ENCODE data around the gene HRAS. TPM values are rescaled to one million over a fixed set of nuclear protein-coding genes. Genes with fewer than 3 reads are reported as not detected.

The HRAS gene
- polyA plus RNA-seq, 1 of the 3 experiments (the other 2 are of a cell fraction): 217 TPM

- Histone ChIP-seq H3F3A (replicated peaks; ENCODE audit: insufficient read depth) (peaks cover 5% of the 10 kb centered on the region), H3K9me2 (no peaks in the 10 kb centered on the region), H3K4me1 (ENCODE audit: control insufficient read depth in 1 of 2, insufficient read depth in 2 of 2, low read depth in 1 of 2, low read length in 1 of 2) (no peaks in the 10 kb centered on the region; a peak in 1 of 4 replicates), H3K27ac (ENCODE audit: low read depth in 2 of 2, low read length in 1 of 2) (no peak overlapping the region; a peak in 1 of 4 replicates), H3K27me3 (ENCODE audit: insufficient read depth) (no peaks in the 10 kb centered on the region), H3K9ac (no peak overlapping the region), H3K79me2 (ENCODE audit: insufficient read depth) (0 out of 2 replicates have a peak, but pooled peaks cover 3% of the 10 kb centered on the region), H3K4me2 (no peak overlapping the region), H3K9me3 (no peaks in the 10 kb centered on the region), H3K4me3 (ENCODE audit: low read depth in 2 of 2, low read length in 1 of 2) (no peak overlapping the region), H4K20me1 (ENCODE audit: insufficient read depth) (no peaks in the 10 kb centered on the region), H3K36me3 (replicated peaks in 1 of 2; ENCODE audit: control insufficient read depth in 1 of 2, insufficient read depth in 2 of 2, low read length in 1 of 2) (peaks cover 16 to 67% of the 10 kb centered on the region in 2 experiments), H2AFZ (ENCODE audit: low read depth) (no peak overlapping the region)
- peak; percentile 44 for DNase-seq
- CTCF ChIA-PET: no interaction called here
- POLR2A ChIA-PET: no interaction called here
- TF ChIP-seq GABPA (IDR thresholded peaks at IDR 0.05; ENCODE audit: low read depth) (no peak), CTCF (IDR thresholded peaks at IDR 0.05) (no peak), POLR2AphosphoS5 (IDR thresholded peaks at IDR 0.05; ENCODE audit: low read depth, low read length) (no peak), PBX3 (IDR thresholded peaks at IDR 0.05) (no peak), MAX (IDR thresholded peaks at IDR 0.05; ENCODE audit: low read depth) (no peak), ZBTB33 (IDR thresholded peaks at IDR 0.05; ENCODE audit: borderline replicate concordance, low read depth) (no peak), FOXJ3 (CRISPR knock-in tag; IDR thresholded peaks at IDR 0.05) (no peak)
- WGBS (ENCODE audit: low lambda C conversion rate): 98% methylated on average over 25 of the region's 37 CpGs
Observed at GRCh38 chr11:494761-495536, 40.4 kb downstream of the HRAS start.

GRCh38 chr11:492427-493226, 42.7 kb downstream of the HRAS start:
- Histone ChIP-seq H3K79me2 (ENCODE audit: insufficient read depth) (0 out of 2 replicates have a peak, but pooled peaks cover 3% of the 10 kb centered on the region), H3K27ac (ENCODE audit: low read depth in 2 of 2, low read length in 1 of 2) (no peak overlapping the region; a peak in 1 of 4 replicates), H3K9me3 (no peaks in the 10 kb centered on the region), H3F3A (replicated peaks; ENCODE audit: insufficient read depth) (peaks cover 5% of the 10 kb centered on the region), H3K4me2 (no peak overlapping the region), H3K9ac (no peak overlapping the region), H3K4me1 (ENCODE audit: control insufficient read depth in 1 of 2, insufficient read depth in 2 of 2, low read depth in 1 of 2, low read length in 1 of 2) (no peaks in the 10 kb centered on the region; a peak in 1 of 4 replicates), H3K27me3 (ENCODE audit: insufficient read depth) (no peaks in the 10 kb centered on the region), H4K20me1 (ENCODE audit: insufficient read depth) (no peaks in the 10 kb centered on the region), H3K9me2 (no peaks in the 10 kb centered on the region), H3K36me3 (replicated peaks in 1 of 2; ENCODE audit: control insufficient read depth in 1 of 2, insufficient read depth in 2 of 2, low read length in 1 of 2) (peaks cover 5 to 49% of the 10 kb centered on the region in 2 experiments), H3K4me3 (ENCODE audit: low read depth in 2 of 2, low read length in 1 of 2) (no peak overlapping the region), H2AFZ (ENCODE audit: low read depth) (no peak overlapping the region)
- peak; percentile 34 for DNase-seq
- CTCF ChIA-PET: no interaction called here
- POLR2A ChIA-PET: interaction anchor here (0.8 kb wide), 1 partner anchor 9 kb away, joined by 3 read pairs; no protein-coding TSS in a partner anchor
- WGBS (ENCODE audit: low lambda C conversion rate): 93% methylated on average over 14 of the region's 32 CpGs
- TF ChIP-seq CHD2 (IDR thresholded peaks at IDR 0.05; ENCODE audit: low read length, partially characterized antibody) (no peak), GABPA (IDR thresholded peaks at IDR 0.05; ENCODE audit: low read depth) (no peak), ZBTB33 (IDR thresholded peaks at IDR 0.05; ENCODE audit: borderline replicate concordance, low read depth) (no peak), JUND (IDR thresholded peaks at IDR 0.05) (no peak), SMC3 (IDR thresholded peaks at IDR 0.05; ENCODE audit: low read depth, low read length) (no peak), PBX3 (IDR thresholded peaks at IDR 0.05) (no peak), RCOR1 (IDR thresholded peaks at IDR 0.05; ENCODE audit: low read length) (no peak), USF1 (IDR thresholded peaks at IDR 0.05; ENCODE audit: borderline replicate concordance, low read depth) (no peak), SIN3A (IDR thresholded peaks at IDR 0.05; ENCODE audit: borderline replicate concordance, low read depth, low read length) (no peak)
